Testis (tissue), 2 donors: ENCODE measurements around the gene AQP12A.

Source experiments
- POLR2A ChIP-seq: fragments of 450-650 bp; IDR thresholded peaks from one replicate; pipeline ENCODE4 v1.6.1; 2017; ENCODE audit warnings: antibody characterized with exemption, mild to moderate bottlenecking, moderate library complexity
- TF ChIP-seq, protein P1 (sequence below), 3 experiments: fragments of 450-650 bp in 2 of 3; fragments of 200-600 bp in 1 of 3; sonication (generic) in 1 of 3; IDR thresholded peaks; one replicate each; pipeline ENCODE4 v1.5.1; 2016 to 2019; ENCODE audit warnings: antibody characterized with exemption in 3 of 3, mild to moderate bottlenecking in 2 of 3, moderate library complexity in 1 of 3

GRCh38 chr2:240708457-240708856 is 16.8 kb downstream of the AQP12A start:
- TF ChIP-seq POLR2A = no peak
- TF ChIP-seq, protein P1, sequence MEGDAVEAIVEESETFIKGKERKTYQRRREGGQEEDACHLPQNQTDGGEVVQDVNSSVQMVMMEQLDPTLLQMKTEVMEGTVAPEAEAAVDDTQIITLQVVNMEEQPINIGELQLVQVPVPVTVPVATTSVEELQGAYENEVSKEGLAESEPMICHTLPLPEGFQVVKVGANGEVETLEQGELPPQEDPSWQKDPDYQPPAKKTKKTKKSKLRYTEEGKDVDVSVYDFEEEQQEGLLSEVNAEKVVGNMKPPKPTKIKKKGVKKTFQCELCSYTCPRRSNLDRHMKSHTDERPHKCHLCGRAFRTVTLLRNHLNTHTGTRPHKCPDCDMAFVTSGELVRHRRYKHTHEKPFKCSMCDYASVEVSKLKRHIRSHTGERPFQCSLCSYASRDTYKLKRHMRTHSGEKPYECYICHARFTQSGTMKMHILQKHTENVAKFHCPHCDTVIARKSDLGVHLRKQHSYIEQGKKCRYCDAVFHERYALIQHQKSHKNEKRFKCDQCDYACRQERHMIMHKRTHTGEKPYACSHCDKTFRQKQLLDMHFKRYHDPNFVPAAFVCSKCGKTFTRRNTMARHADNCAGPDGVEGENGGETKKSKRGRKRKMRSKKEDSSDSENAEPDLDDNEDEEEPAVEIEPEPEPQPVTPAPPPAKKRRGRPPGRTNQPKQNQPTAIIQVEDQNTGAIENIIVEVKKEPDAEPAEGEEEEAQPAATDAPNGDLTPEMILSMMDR (IDR thresholded peaks at IDR 0.05) = no peak
